Right cardiac atrium (tissue), 5 donors: Measurements from ENCODE around the gene SPTLC1. TPM values are rescaled to one million over a fixed set of nuclear protein-coding genes. Genes with fewer than 3 reads are reported as not detected.
"Not testable (repeated sequence)": the region's sequence is repeated elsewhere in the genome, so short reads cannot be mapped to it uniquely, and the experiment has no call there.

Source experiments
- ATAC-seq, 2 donors: fragments of 200-7000 bp; cut with Tn5 transposase; one replicate each; pipeline versions ENCODE4 v1.8.0 to v1.9.1; 2020; ENCODE audit warnings: moderate library complexity in 2 of 2, mild to moderate bottlenecking in 1 of 2
- DNase-seq, 3 donors: peaks; one replicate each; pipeline ENCODE4 v3.0.0-alpha.2; 2020
- H3K27ac ChIP-seq: one replicate; pipeline ENCODE4 v1.5.1; 2013; ENCODE audit warnings: mild to moderate bottlenecking, low read length, control low read depth, moderate library complexity
- H3K27me3 ChIP-seq: one replicate; pipeline ENCODE4 v1.6.1; 2013; ENCODE audit not compliant: control insufficient read depth, insufficient read depth
- H3K4me1 ChIP-seq: one replicate; pipeline ENCODE4 v1.6.1; 2013; ENCODE audit warnings: low read length; ENCODE audit not compliant: control insufficient read depth, insufficient read depth
- H3K4me3 ChIP-seq: one replicate; pipeline ENCODE4 v1.5.1; 2013; ENCODE audit warnings: low read length, control low read depth
- H3K9me3 ChIP-seq: one replicate; pipeline ENCODE4 v1.6.1; 2013; ENCODE audit warnings: low read length; ENCODE audit not compliant: control insufficient read depth
- WGBS: extraction: QIAGEN DNeasy Blood & Tissue Kit; methylation state at CpG from one replicate; pipeline ENCODE4 v1.1.7; 2013; 5-methylcytosine and 5-hydroxymethylcytosine counted together
- intact Hi-C, 4 donors: fragments of 100-400 bp; cut with DNase I; formaldehyde crosslinking; loops; one replicate each; pipeline versions ENCODE4 v1.11.0 to v1.14.0; 2022 to 2023
- polyA plus RNA-seq: library from polyadenylated mRNA; stranded (reverse); fragments of 200-250 nt; gene quantifications from one replicate; pipeline ENCODE4 v1.2.3, GENCODE V29; 2013
- total RNA-seq, 4 donors: library from RNA; stranded (reverse); fragmentation: NEBNext Ultra II Directional; extraction: Animal tissue kit (Norgen Biotek cat#: 25700); gene quantifications; one replicate each; pipeline ENCODE4 v1.2.1, GENCODE V29; 2021
- donor health status: healthy with polysubstance abuse.
- donor health status: DM: no; HTN: yes; CAD: no.
- donor health status: DM: no; HTN: no; CAD: no.
- donor health status: DM: no; HTN: yes; CAD: no; lungs with severe emphysema.
- donor health status: DM: yes; HTN: yes; CAD: no.

SPTLC1 gene
- total and polyA plus RNA-seq, 5 donors: 21.1 to 33.6 (median 32.8) TPM

DNA sequence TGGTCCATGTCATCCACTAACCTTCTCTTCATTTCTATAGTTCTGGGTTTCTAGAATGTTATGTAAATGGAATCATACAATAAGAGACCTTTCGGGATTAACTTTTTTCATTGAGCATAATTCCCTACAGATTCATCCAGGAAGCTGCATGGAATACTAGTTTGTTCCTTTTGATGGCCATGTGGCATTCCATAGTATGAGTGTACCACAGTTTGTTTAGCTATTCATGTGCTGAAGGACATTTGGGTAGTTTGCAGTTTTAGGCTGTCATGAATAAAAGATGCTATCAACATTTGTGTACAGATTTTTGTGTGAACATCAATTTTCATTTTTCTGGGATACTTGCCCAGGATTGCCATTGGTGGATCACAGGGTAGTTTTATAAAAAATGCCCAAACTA is 6.8 kb upstream of the SPTLC1 start:
- ATAC-seq (no peak), DNase-seq (no peak)
- no peaks in the 10 kb centered on the region for H3K27me3 ChIP-seq
- WGBS: 86% methylated on average over 1 of the region's 1 CpG
- no peaks in the 10 kb centered on the region for H3K4me1 ChIP-seq
- H3K9me3 ChIP-seq: no peaks in the 10 kb centered on the region
- H3K27ac ChIP-seq: no peak overlapping the region
- intact Hi-C loops: no loop called here
- H3K4me3 ChIP-seq: no peak overlapping the region

DNA sequence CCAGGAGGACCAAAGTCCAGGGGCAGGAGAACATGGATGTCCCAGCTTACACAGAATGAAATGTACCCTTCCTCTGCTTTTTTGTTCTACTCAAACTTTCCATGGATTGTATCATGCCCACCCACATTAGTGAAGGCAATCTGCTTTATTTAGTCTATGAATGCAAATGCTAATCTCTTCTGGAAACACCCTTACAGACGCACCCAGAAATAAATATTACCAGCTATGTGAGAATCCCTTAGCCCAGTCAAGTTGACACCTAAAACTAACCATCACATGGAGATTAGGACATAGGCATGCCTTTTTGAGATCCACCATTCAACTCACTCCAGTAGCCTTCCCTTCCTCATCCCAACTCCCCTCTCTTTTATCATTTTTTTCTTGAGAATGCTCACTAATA is 6.1 kb upstream of the SPTLC1 start:
- H3K27ac ChIP-seq: no peak overlapping the region
- H3K4me1 ChIP-seq: no peaks in the 10 kb centered on the region
- no peaks in the 10 kb centered on the region for H3K27me3 ChIP-seq
- ATAC-seq: no peak
- DNase-seq: no peak
- no peak overlapping the region for H3K4me3 ChIP-seq
- no peaks in the 10 kb centered on the region for H3K9me3 ChIP-seq
- WGBS: 75% methylated on average over 1 of the region's 1 CpG
- intact Hi-C loops: no loop called here

DNA sequence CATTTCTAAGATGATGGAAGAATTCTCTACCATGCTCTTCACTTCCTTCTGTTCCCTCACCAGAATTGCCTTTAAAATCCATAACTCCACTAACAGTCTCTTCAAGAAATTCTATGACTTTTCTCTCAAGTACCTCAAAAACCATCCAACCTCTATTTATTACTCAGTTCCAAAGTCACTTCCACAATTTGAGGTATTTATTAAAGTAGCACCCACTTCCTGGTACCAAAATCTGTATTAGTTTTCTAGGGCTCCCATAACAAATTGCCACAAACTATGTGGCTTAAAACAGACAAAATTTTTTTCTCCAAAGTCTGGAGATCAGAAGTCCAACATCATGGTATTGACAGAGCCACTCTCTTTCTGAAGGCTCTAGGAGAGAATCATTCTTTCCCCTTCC is 4.9 kb upstream of the SPTLC1 start:
- Histone ChIP-seq H3K27me3 (no peaks in the 10 kb centered on the region), H3K4me1 (no peaks in the 10 kb centered on the region), H3K9me3 (no peaks in the 10 kb centered on the region), H3K27ac (no peak overlapping the region), H3K4me3 (no peak overlapping the region)
- ATAC-seq (no peak), DNase-seq (no peak)
- intact Hi-C loops: no loop called here

DNA sequence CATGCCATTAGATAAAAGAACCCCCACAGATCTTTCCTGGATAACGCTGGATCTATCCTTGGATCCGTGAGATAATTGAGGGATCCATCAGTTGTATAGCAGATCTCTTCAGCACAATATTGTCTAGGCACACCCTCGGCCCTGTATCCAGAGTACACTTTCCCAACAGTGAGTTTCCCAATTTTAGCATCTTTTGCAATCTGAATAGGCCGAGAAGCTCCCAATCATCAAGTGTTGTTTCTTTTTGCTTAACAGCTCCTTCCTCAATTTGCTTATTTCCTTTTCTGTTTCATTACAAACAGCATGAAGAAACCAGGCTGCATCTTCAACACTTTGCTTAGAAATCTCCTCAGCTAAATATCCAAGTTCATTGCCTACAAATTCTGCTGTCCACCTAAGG is 4.4 kb upstream of the SPTLC1 start:
- Histone ChIP-seq H3K9me3 (no peaks in the 10 kb centered on the region), H3K27me3 (no peaks in the 10 kb centered on the region), H3K4me1 (no peaks in the 10 kb centered on the region), H3K27ac (no peak overlapping the region), H3K4me3 (no peak overlapping the region)
- no peak for ATAC-seq
- WGBS: 63% methylated on average over 4 of the region's 4 CpGs
- DNase-seq: no peak
- intact Hi-C loops: no loop called here

DNA sequence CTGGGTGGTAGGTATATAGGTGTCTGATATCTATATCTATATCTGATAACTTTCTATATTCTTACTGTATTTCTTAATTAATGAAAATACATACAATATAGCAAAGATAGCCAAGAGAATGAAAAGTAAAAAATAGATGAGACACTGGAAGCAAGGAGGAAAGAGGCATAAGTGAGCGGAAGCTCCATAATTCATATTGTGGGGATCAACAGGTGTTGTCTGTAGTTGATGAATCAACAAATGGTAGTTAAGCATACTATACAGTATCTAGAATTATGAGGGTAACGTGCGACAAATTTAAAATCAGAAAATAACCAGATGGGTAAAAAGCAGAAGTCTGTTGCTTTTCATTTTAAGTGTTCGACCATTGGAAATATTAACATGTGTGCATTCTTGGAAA is 7.1 kb downstream of the SPTLC1 start:
- intact Hi-C loops: no loop called here
- WGBS: 96% methylated on average over 4 of the region's 4 CpGs

DNA sequence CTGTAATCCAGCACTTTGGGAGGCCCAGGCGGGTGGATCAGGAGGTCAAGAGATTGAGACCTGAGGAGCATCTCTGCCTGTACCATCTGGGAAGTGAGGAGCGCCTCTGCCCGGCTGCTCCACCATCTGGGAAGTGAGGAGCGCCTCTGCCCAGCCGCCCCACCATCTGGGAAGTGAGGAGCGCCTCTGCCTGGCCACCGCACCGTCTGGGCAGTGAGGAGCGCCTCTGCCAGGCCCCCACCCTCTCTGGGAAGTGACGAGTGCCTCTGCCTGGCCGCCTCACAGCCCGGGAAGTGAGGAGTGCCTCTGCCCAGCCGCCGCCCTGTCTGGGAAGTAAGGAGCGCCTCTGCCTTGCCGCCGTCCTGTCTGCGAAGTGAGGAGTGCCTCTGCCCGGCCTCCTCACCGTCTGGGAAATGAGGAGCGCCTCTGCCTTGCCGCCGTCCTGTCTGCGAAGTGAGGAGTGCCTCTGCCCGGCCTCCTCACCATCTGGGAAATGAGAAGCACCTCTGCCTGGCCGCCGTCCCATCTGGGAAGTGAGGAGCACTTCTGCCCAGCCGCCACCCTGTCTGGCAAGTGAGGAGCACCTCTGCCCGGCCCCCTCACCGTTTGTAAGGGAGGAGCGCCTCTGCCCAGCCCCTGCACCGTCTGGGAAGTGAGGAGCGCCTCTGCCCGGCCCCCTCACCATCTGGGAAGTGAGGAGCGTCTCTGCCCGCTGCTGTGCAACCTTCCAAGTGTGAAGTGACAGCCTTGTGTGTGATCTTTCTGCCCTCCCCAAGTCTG is 9.6 kb downstream of the SPTLC1 start:
- peak in 1 of 3 donors; percentile 51 for DNase-seq
- intact Hi-C loops, H3K4me3 ChIP-seq, H3K27ac ChIP-seq, H3K9me3 ChIP-seq, H3K27me3 ChIP-seq, ATAC-seq, H3K4me1 ChIP-seq: not testable (repeated sequence)
- 97% methylated on average over 36 of the region's 36 CpGs for WGBS

More for the DNA sequence above, 7.1 kb downstream of the SPTLC1 start:
- ATAC-seq: no peak
- H3K4me1 ChIP-seq: no peaks in the 10 kb centered on the region
- no peaks in the 10 kb centered on the region for H3K27me3 ChIP-seq
- no peak for DNase-seq
- no peaks in the 10 kb centered on the region for H3K9me3 ChIP-seq
- no peak overlapping the region for H3K27ac ChIP-seq
- no peak overlapping the region for H3K4me3 ChIP-seq

DNA sequence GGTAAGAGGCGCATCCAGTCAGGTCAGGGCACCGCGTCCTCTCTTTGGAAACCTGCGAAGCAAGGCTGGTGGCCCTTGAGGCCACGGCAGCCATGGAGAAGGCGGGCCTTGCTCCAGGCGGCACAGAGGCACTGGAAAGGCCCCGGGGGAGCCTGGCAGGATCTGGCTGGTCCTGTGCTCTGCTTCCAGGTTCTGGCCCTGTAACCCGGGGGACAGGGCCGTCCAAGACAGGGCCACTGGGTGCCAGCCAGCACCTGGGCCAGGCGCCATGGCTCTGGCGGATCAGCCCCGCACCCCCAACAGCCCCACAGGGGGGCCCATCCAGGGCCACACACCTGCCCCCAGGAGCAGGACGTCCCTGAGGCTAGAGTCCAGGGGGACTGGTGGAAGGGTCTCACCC is 11.6 kb downstream of the SPTLC1 start:
- ATAC-seq, H3K27me3 ChIP-seq, H3K4me1 ChIP-seq, intact Hi-C loops, H3K9me3 ChIP-seq, H3K4me3 ChIP-seq, H3K27ac ChIP-seq: not testable (repeated sequence)
- 98% methylated on average over 14 of the region's 14 CpGs for WGBS
- DNase-seq: peak in 1 of 3 donors; percentile 40

DNA sequence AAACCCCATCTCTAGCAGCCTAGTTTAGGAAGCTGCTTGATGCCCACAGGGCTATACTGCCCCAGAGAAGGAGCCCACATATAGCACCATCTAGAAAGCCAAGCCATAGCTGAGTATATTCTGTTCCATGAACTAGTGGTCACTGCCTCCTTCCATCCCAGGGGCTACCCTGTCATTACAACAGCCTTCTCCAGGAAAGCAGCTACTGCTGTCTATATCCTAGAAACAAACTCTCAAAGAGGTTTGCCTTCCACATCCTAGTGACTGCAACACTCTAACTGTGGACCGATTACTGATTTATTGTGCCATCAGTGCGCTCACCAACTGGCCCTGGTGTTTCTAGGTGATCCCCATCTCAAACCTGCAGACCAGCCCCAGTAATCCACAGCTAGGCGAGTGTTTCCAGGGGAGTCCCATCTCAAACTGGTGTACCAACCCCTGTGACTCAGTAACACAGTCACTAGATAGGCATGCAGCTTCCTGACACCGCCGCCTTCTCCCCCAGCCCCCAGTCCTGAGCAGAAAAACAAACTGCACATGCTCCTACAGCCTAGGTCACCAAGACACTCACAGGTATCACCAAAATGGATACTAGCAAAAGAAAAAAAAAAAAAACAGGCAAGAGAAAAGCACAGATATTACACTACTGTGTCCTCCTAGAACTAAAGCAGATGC is 14.8 kb downstream of the SPTLC1 start:
- H3K4me1 ChIP-seq: no peaks in the 10 kb centered on the region
- 94% methylated on average over 5 of the region's 5 CpGs for WGBS
- no peak for DNase-seq
- no peak overlapping the region for H3K4me3 ChIP-seq
- no peaks in the 10 kb centered on the region for H3K27me3 ChIP-seq
- intact Hi-C loops: no loop called here
- peak in 1 of 2 donors; percentile 15 for ATAC-seq
- H3K27ac ChIP-seq: no peak overlapping the region
- no peaks in the 10 kb centered on the region for H3K9me3 ChIP-seq

DNA sequence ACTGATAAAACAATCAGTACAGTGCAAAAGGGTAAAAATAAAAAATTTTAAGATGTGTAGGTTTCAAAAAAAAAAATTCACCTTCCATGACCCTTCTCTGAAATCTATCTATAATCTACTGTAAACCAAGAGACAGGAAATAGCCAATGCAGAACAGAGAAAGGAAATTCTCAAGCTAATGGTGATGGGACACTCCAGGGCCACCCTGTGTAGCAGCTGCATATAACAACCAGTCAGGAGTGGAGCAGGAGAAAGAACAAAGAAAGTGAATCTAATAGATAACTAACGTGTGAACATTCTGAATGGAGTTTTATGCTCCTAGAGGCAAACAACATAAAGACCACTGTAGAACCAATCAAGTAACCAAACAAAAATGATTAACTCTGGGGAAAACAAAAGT is 16.6 kb downstream of the SPTLC1 start:
- H3K27ac ChIP-seq: no peak overlapping the region
- intact Hi-C loops: no loop called here
- no peaks in the 10 kb centered on the region for H3K9me3 ChIP-seq
- no peaks in the 10 kb centered on the region for H3K4me1 ChIP-seq
- DNase-seq (no peak), ATAC-seq (peak in 1 of 2 donors; percentile 39)
- no peaks in the 10 kb centered on the region for H3K27me3 ChIP-seq
- 63% methylated on average over 1 of the region's 1 CpG for WGBS
- no peak overlapping the region for H3K4me3 ChIP-seq

DNA sequence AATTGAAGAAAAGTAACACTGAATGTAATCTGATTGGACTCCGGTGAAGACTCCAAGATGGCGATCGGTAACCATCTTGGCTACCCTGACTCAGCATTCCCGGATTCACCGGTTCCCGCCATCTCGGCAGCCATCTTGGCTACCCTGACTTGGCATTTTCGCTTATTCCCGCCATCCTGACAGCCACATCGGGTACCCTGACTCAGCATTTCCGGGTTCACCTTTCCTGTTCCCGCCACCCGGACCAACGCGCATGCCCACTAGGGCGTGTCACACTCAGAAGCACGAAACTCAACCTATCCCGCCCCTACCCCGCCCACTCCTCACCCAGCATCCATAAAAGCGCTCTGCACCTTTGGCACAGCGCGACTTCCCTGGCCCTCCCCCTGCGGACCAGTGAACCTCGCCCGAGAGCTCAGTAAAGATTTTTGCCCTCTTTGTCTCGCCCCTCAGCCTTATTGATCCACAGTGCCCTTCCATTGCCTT is 17.2 kb downstream of the SPTLC1 start:
- no peaks in the 10 kb centered on the region for H3K9me3 ChIP-seq
- no peaks in the 10 kb centered on the region for H3K27me3 ChIP-seq
- DNase-seq: peak; percentile 80 to 93 (median 90)
- peak overlapping the region; percentile 41 for H3K4me3 ChIP-seq
- 34% methylated on average over 26 of the region's 26 CpGs for WGBS
- no peak overlapping the region for H3K27ac ChIP-seq
- peak; percentile 79 to 84 for ATAC-seq
- intact Hi-C loops: no loop called here
- H3K4me1 ChIP-seq: no peaks in the 10 kb centered on the region

DNA sequence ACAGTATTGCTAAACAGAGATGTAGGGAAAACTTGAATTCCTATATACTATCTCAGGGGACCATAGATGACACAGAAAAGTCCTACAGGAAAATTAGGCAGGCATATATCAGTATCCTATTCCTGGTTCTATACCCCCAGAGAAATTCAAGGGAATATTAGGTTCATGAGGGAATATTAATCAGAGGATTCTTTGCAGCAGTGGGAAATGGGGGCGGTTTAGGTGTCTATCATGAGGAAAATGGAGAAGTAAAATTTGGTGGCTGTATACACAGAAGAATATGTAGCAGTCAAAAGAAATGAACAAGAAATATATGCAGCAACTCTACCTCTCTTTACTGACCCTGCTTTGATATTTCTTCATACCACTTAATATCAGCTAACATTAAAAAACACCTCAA is 20.0 kb downstream of the SPTLC1 start:
- Histone ChIP-seq H3K4me3 (no peak overlapping the region), H3K4me1 (no peaks in the 10 kb centered on the region), H3K9me3 (no peaks in the 10 kb centered on the region), H3K27me3 (no peaks in the 10 kb centered on the region), H3K27ac (no peak overlapping the region)
- ATAC-seq: no peak
- DNase-seq: no peak
- WGBS: 98% methylated on average over 1 of the region's 1 CpG
- intact Hi-C loops: no loop called here
